Liver (tissue), 3 donors: ENCODE results near the gene WNT8B.

Experiments
- EGR1 ChIP-seq, 2 donors: IDR thresholded peaks; 2 replicates each; pipeline ENCODE4 v1.6.1; 2016 to 2018; ENCODE audit warnings: antibody characterized with exemption in 2 of 2, low read depth in 2 of 2
- GABPA ChIP-seq, 2 donors: IDR thresholded peaks in 1 of 2; conservative IDR thresholded peaks in 1 of 2; 2 replicates each; pipeline ENCODE4 v1.6.1; 2016; ENCODE audit warnings: antibody characterized with exemption in 2 of 2, mild to moderate bottlenecking in 1 of 2, moderate library complexity in 1 of 2
- HNF4A ChIP-seq, 2 donors: conservative IDR thresholded peaks; 2 replicates each; pipeline ENCODE4 v1.6.1; 2016; ENCODE audit warnings: antibody characterized with exemption in 2 of 2, mild to moderate bottlenecking in 2 of 2
- MAX ChIP-seq: IDR thresholded peaks from 2 replicates; pipeline ENCODE4 v1.6.1; 2016; ENCODE audit warnings: antibody characterized with exemption
- RAD21 ChIP-seq, 2 donors: IDR thresholded peaks; 2 replicates each; pipeline ENCODE4 v1.6.1; 2016; ENCODE audit warnings: antibody characterized with exemption in 2 of 2, mild to moderate bottlenecking in 2 of 2
- RXRA ChIP-seq, 2 donors: IDR thresholded peaks; 2 replicates each; pipeline ENCODE4 v1.6.1; 2017 to 2018; ENCODE audit warnings: antibody characterized with exemption in 2 of 2, mild to moderate bottlenecking in 1 of 2
- SP1 ChIP-seq: IDR thresholded peaks from 2 replicates; pipeline ENCODE4 v1.6.1; 2018; ENCODE audit warnings: antibody characterized with exemption, mild to moderate bottlenecking
- YY1 ChIP-seq: IDR thresholded peaks from 2 replicates; pipeline ENCODE4 v1.6.1; 2016; ENCODE audit warnings: antibody characterized with exemption, mild to moderate bottlenecking
- TF ChIP-seq, protein P1 (sequence below): fragments of 150-350 bp; IDR thresholded peaks from 2 replicates; pipeline ENCODE4 v1.5.1; 2017; ENCODE audit warnings: improper control_type of control experiment, low read depth, low read length; ENCODE audit not compliant: missing input control
- TF ChIP-seq, protein P2 (sequence below): IDR thresholded peaks from 2 replicates; pipeline ENCODE4 v1.6.1; 2016; ENCODE audit warnings: antibody characterized with exemption, mild to moderate bottlenecking
- TF ChIP-seq, protein P3 (sequence below): IDR thresholded peaks from 2 replicates; pipeline ENCODE4 v1.6.1; 2016; ENCODE audit warnings: antibody characterized with exemption
- donor health status: healthy.
- donor health status: healthy.

DNA sequence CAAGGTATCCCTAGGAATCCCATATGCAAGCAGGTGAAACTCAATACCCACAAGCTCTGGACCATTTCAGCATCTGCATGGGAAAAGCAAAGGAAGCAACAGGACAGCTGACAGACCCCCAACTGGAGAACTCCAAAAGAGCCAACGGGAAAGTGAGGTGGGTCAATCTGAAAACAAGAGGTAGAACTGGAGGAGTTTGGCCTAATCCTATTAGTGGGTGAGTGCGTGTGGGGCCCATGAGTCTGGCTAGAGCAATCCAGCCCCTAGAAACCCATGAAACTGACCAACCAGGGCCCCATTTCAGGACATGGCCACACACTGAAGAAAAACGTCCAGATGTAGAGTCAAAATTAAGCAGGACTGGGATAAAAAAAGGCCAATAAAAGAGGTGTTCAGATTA is 26.6 kb upstream of the WNT8B start:
- TF ChIP-seq, protein P1, sequence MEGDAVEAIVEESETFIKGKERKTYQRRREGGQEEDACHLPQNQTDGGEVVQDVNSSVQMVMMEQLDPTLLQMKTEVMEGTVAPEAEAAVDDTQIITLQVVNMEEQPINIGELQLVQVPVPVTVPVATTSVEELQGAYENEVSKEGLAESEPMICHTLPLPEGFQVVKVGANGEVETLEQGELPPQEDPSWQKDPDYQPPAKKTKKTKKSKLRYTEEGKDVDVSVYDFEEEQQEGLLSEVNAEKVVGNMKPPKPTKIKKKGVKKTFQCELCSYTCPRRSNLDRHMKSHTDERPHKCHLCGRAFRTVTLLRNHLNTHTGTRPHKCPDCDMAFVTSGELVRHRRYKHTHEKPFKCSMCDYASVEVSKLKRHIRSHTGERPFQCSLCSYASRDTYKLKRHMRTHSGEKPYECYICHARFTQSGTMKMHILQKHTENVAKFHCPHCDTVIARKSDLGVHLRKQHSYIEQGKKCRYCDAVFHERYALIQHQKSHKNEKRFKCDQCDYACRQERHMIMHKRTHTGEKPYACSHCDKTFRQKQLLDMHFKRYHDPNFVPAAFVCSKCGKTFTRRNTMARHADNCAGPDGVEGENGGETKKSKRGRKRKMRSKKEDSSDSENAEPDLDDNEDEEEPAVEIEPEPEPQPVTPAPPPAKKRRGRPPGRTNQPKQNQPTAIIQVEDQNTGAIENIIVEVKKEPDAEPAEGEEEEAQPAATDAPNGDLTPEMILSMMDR, result no peak
- no peak for TF ChIP-seq RXRA (IDR thresholded peaks at IDR 0.05)
- TF ChIP-seq SP1, result no peak
- no peak for TF ChIP-seq RAD21 (IDR thresholded peaks at IDR 0.05)
- no peak for TF ChIP-seq HNF4A (conservative IDR thresholded peaks at IDR 0.05)
- TF ChIP-seq, protein P2, sequence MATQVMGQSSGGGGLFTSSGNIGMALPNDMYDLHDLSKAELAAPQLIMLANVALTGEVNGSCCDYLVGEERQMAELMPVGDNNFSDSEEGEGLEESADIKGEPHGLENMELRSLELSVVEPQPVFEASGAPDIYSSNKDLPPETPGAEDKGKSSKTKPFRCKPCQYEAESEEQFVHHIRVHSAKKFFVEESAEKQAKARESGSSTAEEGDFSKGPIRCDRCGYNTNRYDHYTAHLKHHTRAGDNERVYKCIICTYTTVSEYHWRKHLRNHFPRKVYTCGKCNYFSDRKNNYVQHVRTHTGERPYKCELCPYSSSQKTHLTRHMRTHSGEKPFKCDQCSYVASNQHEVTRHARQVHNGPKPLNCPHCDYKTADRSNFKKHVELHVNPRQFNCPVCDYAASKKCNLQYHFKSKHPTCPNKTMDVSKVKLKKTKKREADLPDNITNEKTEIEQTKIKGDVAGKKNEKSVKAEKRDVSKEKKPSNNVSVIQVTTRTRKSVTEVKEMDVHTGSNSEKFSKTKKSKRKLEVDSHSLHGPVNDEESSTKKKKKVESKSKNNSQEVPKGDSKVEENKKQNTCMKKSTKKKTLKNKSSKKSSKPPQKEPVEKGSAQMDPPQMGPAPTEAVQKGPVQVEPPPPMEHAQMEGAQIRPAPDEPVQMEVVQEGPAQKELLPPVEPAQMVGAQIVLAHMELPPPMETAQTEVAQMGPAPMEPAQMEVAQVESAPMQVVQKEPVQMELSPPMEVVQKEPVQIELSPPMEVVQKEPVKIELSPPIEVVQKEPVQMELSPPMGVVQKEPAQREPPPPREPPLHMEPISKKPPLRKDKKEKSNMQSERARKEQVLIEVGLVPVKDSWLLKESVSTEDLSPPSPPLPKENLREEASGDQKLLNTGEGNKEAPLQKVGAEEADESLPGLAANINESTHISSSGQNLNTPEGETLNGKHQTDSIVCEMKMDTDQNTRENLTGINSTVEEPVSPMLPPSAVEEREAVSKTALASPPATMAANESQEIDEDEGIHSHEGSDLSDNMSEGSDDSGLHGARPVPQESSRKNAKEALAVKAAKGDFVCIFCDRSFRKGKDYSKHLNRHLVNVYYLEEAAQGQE, result no peak
- no peak for TF ChIP-seq YY1
- TF ChIP-seq, protein P3, sequence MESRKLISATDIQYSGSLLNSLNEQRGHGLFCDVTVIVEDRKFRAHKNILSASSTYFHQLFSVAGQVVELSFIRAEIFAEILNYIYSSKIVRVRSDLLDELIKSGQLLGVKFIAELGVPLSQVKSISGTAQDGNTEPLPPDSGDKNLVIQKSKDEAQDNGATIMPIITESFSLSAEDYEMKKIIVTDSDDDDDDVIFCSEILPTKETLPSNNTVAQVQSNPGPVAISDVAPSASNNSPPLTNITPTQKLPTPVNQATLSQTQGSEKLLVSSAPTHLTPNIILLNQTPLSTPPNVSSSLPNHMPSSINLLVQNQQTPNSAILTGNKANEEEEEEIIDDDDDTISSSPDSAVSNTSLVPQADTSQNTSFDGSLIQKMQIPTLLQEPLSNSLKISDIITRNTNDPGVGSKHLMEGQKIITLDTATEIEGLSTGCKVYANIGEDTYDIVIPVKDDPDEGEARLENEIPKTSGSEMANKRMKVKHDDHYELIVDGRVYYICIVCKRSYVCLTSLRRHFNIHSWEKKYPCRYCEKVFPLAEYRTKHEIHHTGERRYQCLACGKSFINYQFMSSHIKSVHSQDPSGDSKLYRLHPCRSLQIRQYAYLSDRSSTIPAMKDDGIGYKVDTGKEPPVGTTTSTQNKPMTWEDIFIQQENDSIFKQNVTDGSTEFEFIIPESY, result no peak
- no peak for TF ChIP-seq GABPA (IDR thresholded peaks at IDR 0.05 in 1 of 2, conservative IDR thresholded peaks at IDR 0.05 in 1 of 2)
- TF ChIP-seq MAX, result no peak
- TF ChIP-seq EGR1 (IDR thresholded peaks at IDR 0.05; ENCODE audit: low read depth in 2 of 2), result no peak
